LoVo (cell line): ENCODE results near the gene RGS9.
"Not testable (repeated sequence)": the region's sequence is repeated elsewhere in the genome, so short reads cannot be mapped to it uniquely, and the experiment has no call there.

Source experiments
- DNase-seq: peaks from one replicate; pipeline ENCODE4 v3.0.0-alpha.2; 2016; ENCODE audit warnings: low spot score

Gene RGS9

GRCh38 chr17:65115839-65116238 lies 21.3 kb upstream of the RGS9 start:
- DNase-seq = no peak

- DNase-seq = not testable (repeated sequence)
Observed at GRCh38 chr17:65116515-65116914, 20.7 kb upstream of the RGS9 start.

GRCh38 chr17:65117384-65118035 lies 19.7 kb upstream of the RGS9 start:
- no peak for DNase-seq

DNA sequence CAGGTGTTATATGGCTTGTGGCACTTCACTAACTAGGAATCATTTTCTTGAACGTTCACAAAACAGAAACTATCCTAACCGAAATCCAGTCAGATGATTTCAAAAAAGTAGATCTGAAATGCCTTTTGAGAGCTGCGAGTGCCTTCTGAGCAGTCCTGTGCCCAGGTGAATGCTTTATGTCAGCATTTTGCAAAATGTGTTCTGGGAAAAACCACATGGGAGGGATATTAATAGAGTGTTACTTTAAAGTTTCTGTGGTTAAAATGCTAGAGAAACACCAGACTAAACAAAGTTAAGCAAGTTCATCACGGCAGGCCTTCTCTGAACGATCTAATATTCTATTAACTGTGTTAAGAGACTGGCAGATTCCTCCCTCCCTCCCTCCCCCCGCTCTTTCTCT lies 15.8 kb upstream of the RGS9 start:
- no peak for DNase-seq

DNA sequence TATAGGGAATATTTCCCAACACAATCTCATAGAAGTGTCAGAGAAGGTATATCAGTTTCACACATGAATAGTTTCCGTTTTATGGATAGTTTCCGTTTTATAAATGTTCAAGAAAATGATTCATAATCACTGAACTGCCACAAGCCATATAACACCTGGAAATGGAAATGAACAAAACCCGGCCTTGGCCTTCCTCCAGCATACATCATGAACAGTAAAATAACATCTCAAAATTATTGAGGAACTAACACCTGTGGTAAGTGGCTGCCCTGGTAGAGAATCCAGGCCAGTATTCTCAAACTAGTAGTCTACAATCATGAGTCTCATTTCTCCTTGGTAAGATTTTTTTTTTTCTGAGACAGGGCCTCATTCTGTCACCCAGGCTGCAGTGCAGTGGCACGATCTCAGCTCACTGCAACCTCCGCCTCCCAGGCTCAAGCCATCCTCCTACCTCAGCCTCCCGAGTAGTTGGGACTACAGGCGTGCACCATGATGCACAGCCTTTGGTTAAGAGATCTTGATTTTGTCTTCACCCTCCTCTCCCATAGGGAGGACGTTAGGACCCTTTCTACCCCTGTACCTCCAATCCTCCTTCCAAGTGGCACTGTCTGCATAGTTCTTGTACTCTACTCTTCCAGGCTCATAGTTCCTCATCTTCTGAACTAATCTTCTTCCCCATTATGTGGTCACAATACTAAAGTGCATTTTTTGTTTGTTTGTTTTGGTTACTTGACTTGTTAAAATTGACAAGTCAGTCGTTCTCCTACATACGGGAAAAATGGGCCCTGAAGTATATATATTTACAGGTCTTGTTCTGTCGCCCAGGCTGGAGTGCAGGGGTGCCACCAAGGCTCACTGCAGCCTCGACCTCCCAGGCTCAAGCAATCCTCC lies 15.0 kb upstream of the RGS9 start:
- no peak for DNase-seq

DNA sequence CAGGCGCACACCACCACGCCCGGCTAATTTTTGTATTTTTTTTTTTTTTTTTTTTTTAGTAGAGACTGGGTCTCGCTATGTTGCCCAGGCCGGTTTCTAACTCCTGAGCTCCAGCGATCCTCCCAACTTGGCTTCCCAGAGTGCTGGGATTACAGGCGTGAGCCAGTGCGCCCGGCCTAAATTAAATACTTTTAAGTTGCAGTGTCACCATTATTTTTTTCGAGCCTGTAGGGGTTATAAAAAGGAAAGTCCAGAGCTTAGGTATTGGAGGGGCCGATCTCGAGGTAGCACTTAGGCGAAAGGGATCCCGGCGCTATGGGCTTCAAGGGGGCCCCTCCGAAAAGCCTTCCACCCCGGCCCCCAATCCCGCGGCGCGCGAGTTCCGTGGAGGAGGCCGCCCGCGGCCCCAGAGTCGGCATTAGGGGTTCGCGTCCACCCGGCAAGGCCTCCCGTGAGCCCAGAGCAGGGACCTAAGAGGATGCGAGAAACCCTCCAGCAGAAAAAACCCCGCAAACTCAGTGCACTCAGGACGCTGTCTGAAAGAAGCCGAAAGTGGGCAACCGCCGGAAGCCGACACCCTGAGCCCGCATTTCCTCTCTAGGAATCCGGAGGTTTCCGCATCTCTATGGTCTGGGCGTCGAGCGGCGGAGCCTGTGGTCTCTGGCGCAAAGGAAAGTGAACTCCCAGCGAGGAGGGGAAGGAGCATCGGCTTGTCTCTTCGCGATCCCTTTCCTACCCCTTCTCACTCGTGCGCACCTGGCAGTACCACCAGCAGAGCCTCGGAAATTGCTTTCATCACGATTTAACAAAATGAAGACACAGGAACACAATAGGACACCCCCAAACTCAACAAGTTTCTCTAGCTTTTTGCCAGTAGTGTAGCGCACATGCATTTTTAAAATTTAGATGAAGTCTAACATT lies 14.1 kb upstream of the RGS9 start:
- DNase-seq = peak; percentile 87

DNA sequence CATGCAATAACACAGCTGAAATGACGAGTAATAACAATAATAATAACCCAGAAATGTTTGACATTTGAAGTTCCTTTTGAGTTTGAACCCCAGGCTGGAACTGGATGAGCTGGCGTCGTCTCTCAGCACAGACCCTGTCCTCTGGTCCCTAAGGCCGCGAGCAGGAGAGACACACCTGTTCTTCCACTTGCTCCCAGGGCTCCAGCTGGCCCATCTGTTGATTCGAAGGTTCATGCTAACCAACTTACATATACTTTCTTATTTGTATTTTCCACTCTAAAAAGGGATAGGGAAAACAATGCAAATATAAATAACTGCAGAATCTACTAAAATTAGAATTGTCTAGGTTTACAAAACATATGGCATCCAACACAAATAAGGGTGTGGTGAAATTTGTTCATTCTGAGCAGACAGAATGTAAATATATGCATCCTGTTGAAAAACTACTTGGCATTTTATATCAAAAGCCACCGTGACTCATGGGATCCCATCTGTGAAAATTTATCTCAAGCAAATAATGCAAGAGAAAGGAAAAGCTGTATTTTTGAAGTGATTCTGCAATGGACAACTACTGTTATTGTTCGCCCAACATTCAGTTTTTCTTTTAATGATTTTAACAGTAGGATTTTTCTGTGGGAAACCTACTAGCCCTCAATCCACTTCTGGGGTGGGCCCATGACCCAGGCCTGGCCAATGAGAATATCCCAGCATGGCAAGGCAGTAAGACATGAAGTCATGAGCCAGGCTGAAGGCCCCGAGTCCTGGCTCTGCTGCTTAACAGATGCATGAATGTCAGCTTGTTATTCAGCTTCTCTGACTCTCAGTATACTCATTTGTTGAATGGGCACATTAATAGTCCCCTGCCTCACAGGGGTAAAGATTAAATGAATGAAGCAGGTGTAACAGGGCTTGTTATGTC lies 13.2 kb upstream of the RGS9 start:
- DNase-seq = no peak

- DNase-seq = no peak
Observed at GRCh38 chr17:65130832-65131231, 6.3 kb upstream of the RGS9 start.

- DNase-seq = no peak
Observed at GRCh38 chr17:65131240-65131639, 5.9 kb upstream of the RGS9 start.

DNA sequence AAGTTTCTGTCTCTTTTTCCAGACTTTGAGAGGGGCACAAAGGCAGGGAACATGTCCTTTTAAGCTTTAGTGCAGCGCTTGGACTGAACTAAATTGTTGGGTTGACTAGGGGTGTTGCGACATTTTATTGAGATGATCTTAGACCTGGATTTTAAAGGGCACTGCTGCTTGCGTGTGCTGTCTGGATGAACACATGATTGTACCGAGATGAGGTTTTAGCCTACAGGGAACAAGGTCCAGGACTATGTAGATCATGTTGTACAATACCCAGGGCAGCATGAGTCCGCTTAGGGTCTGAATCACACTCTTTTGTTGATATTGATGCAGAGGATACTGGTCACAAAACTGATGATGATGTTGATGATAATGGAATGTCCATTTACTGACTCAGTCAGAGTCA lies 5.2 kb upstream of the RGS9 start:
- no peak for DNase-seq

DNA sequence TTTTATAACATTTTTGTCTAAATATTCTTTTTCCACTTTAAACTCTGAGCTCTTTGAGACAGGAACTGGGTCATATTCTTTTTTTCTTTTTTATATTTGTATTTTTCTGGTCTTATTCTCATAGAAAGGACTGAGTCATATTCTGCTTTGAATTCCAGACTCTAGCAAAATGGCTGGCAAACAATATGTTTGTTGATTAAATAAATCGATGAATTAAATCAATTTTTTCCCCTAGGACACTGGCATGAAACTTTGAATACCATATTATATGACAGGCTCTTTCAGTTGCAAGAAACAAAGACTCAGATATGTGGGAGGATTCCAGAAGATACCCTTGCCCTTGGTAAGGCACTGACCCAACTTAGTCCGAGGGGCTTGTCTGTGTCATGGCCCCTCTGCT lies 3.1 kb upstream of the RGS9 start:
- DNase-seq = no peak

DNA sequence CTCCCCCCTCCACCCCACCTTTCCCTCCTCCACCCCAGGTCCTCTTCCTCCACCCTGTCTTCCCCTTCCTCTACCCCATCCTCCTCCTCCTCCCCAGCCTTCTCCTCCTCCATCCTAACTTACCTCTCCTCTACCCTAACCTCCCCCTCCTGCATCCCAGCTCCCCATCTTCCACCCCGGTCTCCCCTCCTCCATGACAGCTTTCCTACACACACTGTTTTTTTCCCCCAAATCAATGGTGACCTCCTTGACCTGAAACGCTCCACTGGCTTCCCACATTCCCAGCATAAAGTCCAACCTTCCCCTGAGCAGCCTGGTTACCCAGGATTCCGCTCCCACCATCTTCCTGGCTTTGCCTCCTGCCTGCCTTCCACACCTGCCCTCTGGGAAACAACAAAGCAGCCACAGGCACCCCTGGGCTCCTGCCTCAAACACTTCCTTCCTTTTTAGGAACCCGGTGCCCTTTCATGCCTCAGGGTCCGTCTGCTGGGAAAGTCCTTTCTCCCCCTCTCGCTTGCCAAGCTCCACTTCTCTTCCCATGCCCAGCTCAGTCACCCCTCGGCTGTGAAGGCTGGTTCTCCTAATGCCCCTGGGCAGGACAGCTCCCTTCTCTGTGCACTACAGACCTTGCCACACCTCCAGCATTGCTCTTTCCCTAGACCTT lies 2.1 kb downstream of the RGS9 start:
- no peak for DNase-seq

DNA sequence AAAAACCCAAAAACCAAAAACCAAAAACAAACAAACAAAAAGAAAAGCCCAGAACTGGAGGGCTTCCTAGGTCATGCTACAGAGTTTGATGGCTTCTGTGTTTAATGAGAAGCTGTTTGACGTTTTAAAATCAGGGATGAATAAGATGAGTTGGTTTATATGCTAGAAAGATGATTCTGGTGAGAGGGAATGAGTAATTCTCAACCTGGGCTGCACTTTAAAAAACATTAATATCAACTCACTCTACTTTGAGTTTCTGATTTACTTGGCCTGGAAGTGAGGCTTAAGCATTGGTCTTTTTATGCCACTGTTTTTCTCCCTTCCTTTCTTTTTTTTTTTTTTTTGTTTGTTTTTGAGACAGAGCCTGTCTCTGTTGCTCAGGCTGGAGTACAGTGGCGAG lies 5.1 kb downstream of the RGS9 start:
- DNase-seq = no peak

DNA sequence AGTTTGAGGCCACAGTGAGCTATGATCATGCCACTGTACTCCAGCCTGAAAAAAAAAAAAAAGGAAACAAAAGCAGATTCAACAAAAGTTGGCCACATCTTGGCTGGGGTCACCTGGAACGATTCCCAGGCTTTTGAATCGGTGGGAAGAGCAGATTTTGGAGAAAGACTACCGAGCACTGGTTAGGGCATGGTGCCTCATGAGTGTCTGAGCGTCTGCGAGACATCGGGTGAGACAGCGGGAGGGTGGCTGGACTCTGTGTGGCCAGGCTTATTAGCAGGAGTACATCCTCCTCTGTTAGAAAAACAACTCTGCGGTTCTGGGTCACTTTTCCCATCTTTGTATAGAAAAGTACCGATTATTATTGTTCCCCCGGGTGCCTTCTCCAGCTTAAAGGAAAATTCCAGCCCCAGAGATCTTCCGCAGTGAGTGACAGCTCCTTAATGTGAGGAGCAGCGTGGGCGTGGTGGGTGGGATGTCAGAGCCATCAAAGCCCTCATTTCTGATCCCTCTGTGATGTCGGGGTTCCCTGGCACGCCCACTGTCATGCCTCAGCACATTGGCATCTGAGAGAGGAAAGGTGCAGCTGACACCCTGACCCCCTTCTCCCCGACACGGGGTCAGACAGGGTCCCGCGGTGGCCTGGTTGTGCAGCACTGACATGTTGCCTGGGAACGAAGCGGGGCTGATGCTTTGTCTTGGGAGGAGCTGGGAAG lies 6.9 kb downstream of the RGS9 start:
- no peak for DNase-seq

GRCh38 chr17:65145743-65146142 lies 8.6 kb downstream of the RGS9 start:
- DNase-seq = no peak

DNA sequence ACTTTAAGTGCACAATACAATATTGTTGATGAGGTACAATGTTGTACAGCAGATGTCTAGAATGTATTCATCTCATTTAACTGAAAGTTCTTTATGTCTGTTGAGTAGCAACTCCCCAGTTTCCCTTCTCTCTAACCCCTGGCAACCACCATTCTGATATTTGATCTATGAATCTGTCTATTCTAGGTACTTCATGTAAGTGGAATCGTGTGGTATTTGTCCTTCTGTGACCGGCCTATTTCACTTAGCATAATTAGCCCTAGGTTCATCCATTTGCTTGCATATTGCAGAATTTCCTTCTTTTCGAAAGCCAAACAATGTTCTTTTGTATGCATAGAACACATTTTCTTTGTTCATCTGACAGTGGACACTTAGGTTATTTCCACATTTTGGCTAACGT lies 10.8 kb downstream of the RGS9 start:
- DNase-seq = no peak

- DNase-seq = peak; percentile 7
Observed at GRCh38 chr17:65154770-65155589, 17.8 kb downstream of the RGS9 start.

DNA sequence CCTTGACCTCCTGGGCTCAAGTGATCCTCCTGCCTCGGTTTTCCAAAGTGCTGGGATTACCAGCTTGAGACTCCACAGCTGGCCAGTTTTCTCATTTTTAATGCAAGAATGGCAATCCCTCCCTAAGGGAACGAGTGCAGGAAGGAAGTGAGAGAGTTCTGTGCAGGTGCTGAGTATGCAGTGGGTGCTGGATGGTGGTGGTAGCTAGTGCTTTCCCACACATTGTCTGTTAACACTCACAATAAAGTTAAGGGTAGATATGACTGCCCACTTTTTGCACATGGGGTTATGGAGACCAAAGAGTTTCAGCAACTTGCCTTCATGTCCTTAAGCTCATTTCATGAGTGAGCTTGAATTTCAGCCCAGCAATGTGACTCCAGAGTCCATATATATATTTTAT lies 18.5 kb downstream of the RGS9 start:
- no peak for DNase-seq

GRCh38 chr17:65156185-65156834 lies 19.1 kb downstream of the RGS9 start:
- no peak for DNase-seq
